Stimulated activated CD4-positive, alpha-beta T cell treated with anti-CD3 and anti-CD28 coated beads, Interleukin-4, amount 100 ng/mL, for 4 hours (primary cell): ENCODE measurements around the gene VWA7.
A peak's percentile ranks its signal among the peaks of the same experiment; 100 is the strongest.

Experiments used
- DNase-seq, 2 experiments: peaks; one replicate each; pipeline ENCODE4 v3.0.0-alpha.2; 2020

VWA7 gene

GRCh38 chr6:31744422-31744821, 32.7 kb downstream of the VWA7 start:
- DNase-seq: no peak

- no peak for DNase-seq
Measured at GRCh38 chr6:31742894-31743293, 34.2 kb downstream of the VWA7 start.

GRCh38 chr6:31741815-31742214, 35.3 kb downstream of the VWA7 start:
- no peak for DNase-seq

- peak in 1 of 2 experiments; percentile 42 for DNase-seq
Measured at GRCh38 chr6:31740397-31741223, 36.5 kb downstream of the VWA7 start.

- DNase-seq: peak; percentile 92 to 96
Measured at GRCh38 chr6:31739639-31740396, 37.3 kb downstream of the VWA7 start, which contains the start of gene MSH5. MSH5 (plus strand) TSS chr6:31740005; CDS start chr6:31740467, 462 bp downstream.

GRCh38 chr6:31737991-31738979, 38.8 kb downstream of the VWA7 start:
- DNase-seq: peak; percentile 30 to 71

GRCh38 chr6:31737315-31737990, 39.7 kb downstream of the VWA7 start:
- DNase-seq: no peak

GRCh38 chr6:31736768-31737314, 40.3 kb downstream of the VWA7 start:
- DNase-seq: no peak

GRCh38 chr6:31736021-31736767, 40.9 kb downstream of the VWA7 start, which contains the start of gene CLIC1:
CLIC1 (minus strand) TSS chr6:31736530; CDS start chr6:31736300, 230 bp downstream.
- peak; percentile 78 to 79 for DNase-seq

- peak; percentile 38 to 58 for DNase-seq
Measured at GRCh38 chr6:31734821-31735406, 42.2 kb downstream of the VWA7 start.

GRCh38 chr6:31734247-31734820, 42.8 kb downstream of the VWA7 start:
- DNase-seq: no peak

- no peak for DNase-seq
Measured at GRCh38 chr6:31733734-31734133, 43.4 kb downstream of the VWA7 start.

GRCh38 chr6:31732029-31732428, 45.1 kb downstream of the VWA7 start:
- no peak for DNase-seq

GRCh38 chr6:31730631-31731086, 46.5 kb downstream of the VWA7 start:
- no peak for DNase-seq

- DNase-seq: peak; percentile 53 to 66
Measured at GRCh38 chr6:31729979-31730630, 47.0 kb downstream of the VWA7 start.

GRCh38 chr6:31729515-31729978, 47.6 kb downstream of the VWA7 start:
- peak; percentile 71 to 78 for DNase-seq

- no peak for DNase-seq
Measured at GRCh38 chr6:31728767-31729514, 48.2 kb downstream of the VWA7 start, which contains the start of gene DDAH2. DDAH2 (minus strand) TSS chr6:31729299; CDS start chr6:31729161, 138 bp downstream.
